ENCODE results near the gene PROK1. TPM values are rescaled to one million over a fixed set of nuclear protein-coding genes. Genes with fewer than 3 reads are reported as not detected.
"Not testable (repeated sequence)": the region's sequence is repeated elsewhere in the genome, so short reads cannot be mapped to it uniquely, and the experiment has no call there.

Gene PROK1
- total and polyA plus RNA-seq, 5 donors from 2014 or later: not detected

DNA sequence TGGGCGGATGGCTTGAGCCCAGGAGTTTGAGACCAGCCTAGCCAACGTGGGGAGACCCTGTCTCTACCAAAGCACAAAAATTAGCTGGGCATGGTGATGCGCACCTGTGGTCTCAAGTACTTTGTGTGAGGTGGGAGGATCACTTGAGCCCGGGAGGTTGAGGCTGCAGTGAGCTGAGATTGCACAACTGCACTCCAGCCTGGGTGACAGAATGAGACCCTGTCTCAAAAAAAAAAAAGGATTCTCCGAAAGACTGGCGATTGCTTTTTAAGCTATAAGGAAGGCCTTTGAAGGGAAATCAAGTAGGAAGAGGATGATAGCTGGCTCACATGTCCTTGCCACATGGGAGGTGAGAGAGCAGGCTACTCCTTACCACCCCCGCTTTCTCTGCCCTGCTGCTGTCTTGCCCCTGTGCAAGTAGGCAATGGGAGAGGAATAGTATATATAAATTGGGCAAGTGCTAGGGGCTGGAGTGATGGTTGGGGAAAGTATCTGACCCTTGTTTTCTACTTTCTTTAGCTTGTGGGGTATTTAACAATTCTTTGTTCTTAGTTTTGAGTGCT is 39.7 kb upstream of the PROK1 start:
- Histone ChIP-seq H3K27ac (ENCODE audit: insufficient read depth, low read length, poor library complexity, severe bottlenecking) (no peak overlapping the region), H3K36me3 (ENCODE audit: control insufficient read depth, insufficient read depth, low read length) (no peaks in the 10 kb centered on the region), H3K9me3 (ENCODE audit: control insufficient read depth in 2 of 2, low read length in 2 of 2) (no peaks in the 10 kb centered on the region), H3K4me1 (ENCODE audit: control insufficient read depth, insufficient read depth, low read length, poor library complexity, severe bottlenecking) (peaks cover 15% of the 10 kb centered on the region), H3K4me3 (ENCODE audit: low read depth, low read length) (no peak overlapping the region), H3K27me3 (ENCODE audit: control insufficient read depth, insufficient read depth, low read length) (no peaks in the 10 kb centered on the region)
- Mint-ChIP-seq H3K4me1 (peaks cover under 1 to 34% (median 21%) of the 10 kb centered on the region in 4 donors), H3K4me3 (peak overlapping the region in 1 of 4 donors; percentile 59), H3K27ac (no peak overlapping the region), H3K9me3 (peaks cover 0 to 2% (median 0%) of the 10 kb centered on the region in 7 donors), H3K27me3 (no peaks in the 10 kb centered on the region), H3K36me3 (peaks cover 6% of the 10 kb centered on the region)
- DNase-seq (no peak), ATAC-seq (ENCODE audit: low read depth in 2 of 2) (no peak)

DNA sequence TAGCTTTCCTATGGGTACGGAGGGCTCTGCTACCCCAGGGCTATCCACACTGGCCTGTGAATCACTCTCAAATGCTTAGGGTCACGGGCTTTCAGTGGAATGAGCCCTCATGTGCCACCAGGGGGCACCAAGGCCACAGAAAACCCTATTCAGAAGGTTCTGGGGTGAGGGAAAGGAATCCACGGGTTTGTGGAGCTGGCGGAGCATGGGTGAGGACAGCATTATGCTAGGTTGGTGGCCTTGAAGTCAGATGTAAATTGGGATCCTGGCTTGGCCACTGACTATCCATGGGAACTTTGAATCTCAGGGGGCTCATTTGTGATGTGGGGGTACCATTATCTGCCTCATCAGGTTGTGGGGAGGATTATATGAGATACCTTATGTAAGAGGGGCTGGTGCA is 38.4 kb upstream of the PROK1 start:
- Histone ChIP-seq H3K36me3 (ENCODE audit: control insufficient read depth, insufficient read depth, low read length) (no peaks in the 10 kb centered on the region), H3K4me1 (ENCODE audit: control insufficient read depth, insufficient read depth, low read length, poor library complexity, severe bottlenecking) (peaks cover 9% of the 10 kb centered on the region), H3K27ac (ENCODE audit: insufficient read depth, low read length, poor library complexity, severe bottlenecking) (no peak overlapping the region), H3K4me3 (ENCODE audit: low read depth, low read length) (no peak overlapping the region), H3K9me3 (ENCODE audit: control insufficient read depth in 2 of 2, low read length in 2 of 2) (no peaks in the 10 kb centered on the region), H3K27me3 (ENCODE audit: control insufficient read depth, insufficient read depth, low read length) (no peaks in the 10 kb centered on the region)
- H3K4me3 Mint-ChIP-seq: peak overlapping the region in 1 of 4 donors; percentile 13
- peak overlapping the region in 2 of 3 donors; percentile 31 to 70 for H3K27ac Mint-ChIP-seq
- H3K9me3 Mint-ChIP-seq: no peaks in the 10 kb centered on the region
- no peaks in the 10 kb centered on the region for H3K27me3 Mint-ChIP-seq
- peaks cover 0 to 23% (median 15%) of the 10 kb centered on the region in 4 donors for H3K4me1 Mint-ChIP-seq
- ATAC-seq (ENCODE audit: low read depth in 2 of 2) (peak; percentile 49 to 50), DNase-seq (peak; percentile 37 to 69 (median 54))
- peaks cover 3% of the 10 kb centered on the region for H3K36me3 Mint-ChIP-seq

DNA sequence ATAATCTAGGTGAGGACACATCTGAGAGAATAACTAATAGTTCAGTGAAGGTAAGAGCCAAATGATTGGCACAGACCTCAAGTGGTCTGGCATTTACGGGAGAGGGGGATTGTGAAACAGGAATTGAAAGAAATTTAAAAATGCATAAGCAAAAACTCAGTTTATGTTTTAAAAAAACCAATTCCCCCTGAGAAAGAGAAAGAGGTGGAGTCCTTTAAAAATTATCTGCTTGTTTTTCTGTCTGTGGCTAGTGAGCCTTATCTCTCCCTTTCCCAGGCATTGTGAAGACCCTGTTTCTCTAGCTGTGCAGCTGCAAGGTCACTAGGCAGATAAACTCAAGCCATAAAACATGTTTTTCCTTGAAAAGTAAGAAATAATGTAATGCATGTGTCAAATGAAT is 37.9 kb upstream of the PROK1 start:
- H3K4me3 Mint-ChIP-seq: peak overlapping the region in 1 of 4 donors; percentile 21
- DNase-seq; H3K36me3 ChIP-seq (ENCODE audit: control insufficient read depth, insufficient read depth, low read length); H3K9me3 ChIP-seq (ENCODE audit: control insufficient read depth in 2 of 2, low read length in 2 of 2); H3K27me3 Mint-ChIP-seq; ATAC-seq (ENCODE audit: low read depth in 2 of 2); H3K27me3 ChIP-seq (ENCODE audit: control insufficient read depth, insufficient read depth, low read length); H3K4me3 ChIP-seq (ENCODE audit: low read depth, low read length); H3K9me3 Mint-ChIP-seq; H3K4me1 ChIP-seq (ENCODE audit: control insufficient read depth, insufficient read depth, low read length, poor library complexity, severe bottlenecking); H3K36me3 Mint-ChIP-seq; H3K27ac ChIP-seq (ENCODE audit: insufficient read depth, low read length, poor library complexity, severe bottlenecking): not testable (repeated sequence)
- peaks cover 0 to 18% (median 12%) of the 10 kb centered on the region in 4 donors for H3K4me1 Mint-ChIP-seq
- peak overlapping the region in 1 of 3 donors; percentile 70 for H3K27ac Mint-ChIP-seq

DNA sequence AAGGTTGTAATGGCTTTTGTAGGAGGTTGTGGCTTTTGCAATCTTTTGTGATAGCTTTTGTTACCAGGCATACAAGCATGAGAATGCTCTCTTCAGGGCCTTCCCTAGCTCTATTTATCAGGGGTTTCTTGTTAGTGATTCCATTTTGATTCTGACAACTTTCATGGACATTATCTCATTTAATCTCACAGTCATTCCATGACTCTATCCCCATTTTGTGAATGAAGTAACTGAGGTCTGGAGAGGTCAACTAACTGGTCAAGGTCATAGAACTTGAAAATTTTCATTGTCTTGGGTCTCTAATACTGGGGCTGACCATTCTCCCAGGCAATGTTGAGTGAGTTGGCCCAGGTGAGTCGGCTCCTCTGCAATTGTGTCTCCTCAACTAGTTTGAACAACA is 32.2 kb upstream of the PROK1 start:
- Histone ChIP-seq H3K9me3 (ENCODE audit: control insufficient read depth in 2 of 2, low read length in 2 of 2) (no peaks in the 10 kb centered on the region), H3K27ac (ENCODE audit: insufficient read depth, low read length, poor library complexity, severe bottlenecking) (no peak overlapping the region), H3K36me3 (ENCODE audit: control insufficient read depth, insufficient read depth, low read length) (no peaks in the 10 kb centered on the region), H3K4me3 (ENCODE audit: low read depth, low read length) (no peak overlapping the region), H3K4me1 (ENCODE audit: control insufficient read depth, insufficient read depth, low read length, poor library complexity, severe bottlenecking) (no peaks in the 10 kb centered on the region), H3K27me3 (ENCODE audit: control insufficient read depth, insufficient read depth, low read length) (peaks cover 3% of the 10 kb centered on the region)
- no peak overlapping the region for H3K4me3 Mint-ChIP-seq
- no peaks in the 10 kb centered on the region for H3K9me3 Mint-ChIP-seq
- H3K27me3 Mint-ChIP-seq: no peaks in the 10 kb centered on the region
- H3K36me3 Mint-ChIP-seq: peaks cover 6% of the 10 kb centered on the region
- no peaks in the 10 kb centered on the region for H3K4me1 Mint-ChIP-seq
- ATAC-seq (ENCODE audit: low read depth in 2 of 2) (no peak), DNase-seq (no peak)
- H3K27ac Mint-ChIP-seq: no peak overlapping the region

DNA sequence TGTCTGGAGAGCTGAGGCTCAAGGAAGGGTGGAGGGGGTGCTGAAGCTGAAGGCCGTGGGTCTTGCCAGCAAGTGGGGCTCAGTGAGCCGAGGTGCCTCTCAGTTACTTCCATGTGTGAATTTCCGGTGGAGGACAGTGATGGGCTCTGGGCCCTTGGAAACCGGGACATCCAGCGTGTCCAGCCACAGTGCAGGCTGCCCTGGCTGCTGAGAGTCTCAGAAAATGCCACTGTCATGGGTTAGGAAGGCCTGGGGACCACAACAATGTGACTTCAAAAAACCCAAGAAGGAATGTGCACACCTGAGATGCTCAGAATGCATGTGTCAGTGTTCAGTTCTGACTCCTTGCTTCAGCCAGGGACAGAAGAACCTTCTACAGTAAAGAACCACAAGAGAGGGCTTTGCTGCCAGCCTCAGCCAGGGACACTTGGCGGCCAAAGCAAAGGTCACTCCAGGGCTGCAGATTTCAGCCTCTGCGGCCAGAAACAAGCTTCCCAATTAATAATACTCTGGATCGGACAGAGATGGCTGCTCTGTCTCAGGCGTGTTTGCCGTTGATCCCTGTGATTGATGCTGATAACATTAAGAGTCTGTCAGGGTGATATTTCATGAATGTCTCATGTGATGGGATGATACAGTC is 30.8 kb upstream of the PROK1 start:
- Histone ChIP-seq H3K4me1 (ENCODE audit: control insufficient read depth, insufficient read depth, low read length, poor library complexity, severe bottlenecking) (no peaks in the 10 kb centered on the region), H3K4me3 (ENCODE audit: low read depth, low read length) (no peak overlapping the region), H3K27ac (ENCODE audit: insufficient read depth, low read length, poor library complexity, severe bottlenecking) (no peak overlapping the region), H3K9me3 (ENCODE audit: control insufficient read depth in 2 of 2, low read length in 2 of 2) (no peaks in the 10 kb centered on the region), H3K27me3 (ENCODE audit: control insufficient read depth, insufficient read depth, low read length) (peaks cover 3% of the 10 kb centered on the region), H3K36me3 (ENCODE audit: control insufficient read depth, insufficient read depth, low read length) (no peaks in the 10 kb centered on the region)
- Mint-ChIP-seq H3K36me3 (peaks cover 6% of the 10 kb centered on the region), H3K4me1 (no peaks in the 10 kb centered on the region), H3K4me3 (no peak overlapping the region), H3K9me3 (no peaks in the 10 kb centered on the region), H3K27ac (peak overlapping the region in 1 of 3 donors; percentile 6), H3K27me3 (no peaks in the 10 kb centered on the region)
- ATAC-seq (ENCODE audit: low read depth in 2 of 2) (no peak), DNase-seq (no peak)

DNA sequence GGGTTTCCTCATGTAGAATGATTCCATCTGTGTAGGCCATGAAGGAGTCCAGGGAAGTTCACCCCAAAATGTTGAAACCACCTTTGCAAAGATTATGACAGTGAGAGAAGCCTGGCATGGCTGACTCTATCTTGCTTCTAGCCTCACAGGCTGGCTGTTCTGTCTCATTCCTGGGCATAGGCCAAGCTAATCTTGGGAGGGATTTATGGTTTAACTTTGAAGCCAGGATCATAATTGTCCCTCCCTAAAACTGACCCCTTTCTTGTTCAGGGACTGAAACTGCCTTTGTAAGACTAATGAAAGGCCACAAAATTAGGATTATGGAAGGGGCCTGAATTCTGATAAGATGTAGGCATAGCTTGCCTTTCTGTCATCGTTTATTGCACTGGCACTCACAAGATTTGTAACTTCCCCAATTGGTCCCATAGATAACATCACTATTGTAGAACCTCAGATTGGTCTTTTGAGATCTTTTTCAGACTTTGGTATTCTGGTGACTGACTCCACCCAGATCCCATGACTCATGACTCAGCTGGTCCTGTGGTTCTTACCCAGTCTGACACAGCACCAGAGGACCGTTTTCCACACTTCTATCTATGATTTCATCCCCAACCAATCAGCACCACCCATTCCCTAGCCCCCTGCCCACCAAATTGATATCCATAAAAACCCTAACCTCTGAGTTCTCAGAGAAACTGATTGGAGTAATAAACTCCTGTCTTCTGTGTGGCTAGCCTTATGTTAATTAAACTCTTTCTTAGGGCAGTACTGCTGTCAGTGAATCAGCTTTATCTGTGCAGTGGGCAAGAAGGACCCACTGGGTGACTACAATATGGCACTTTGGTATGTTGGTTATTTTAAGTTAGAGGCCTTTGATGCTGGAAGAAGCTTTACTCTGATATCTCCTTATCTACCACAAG is 29.8 kb upstream of the PROK1 start:
- H3K27ac ChIP-seq (ENCODE audit: insufficient read depth, low read length, poor library complexity, severe bottlenecking): no peak overlapping the region
- ATAC-seq (ENCODE audit: low read depth in 2 of 2) (peak in 1 of 2 donors; percentile 54), DNase-seq (peak in 1 of 3 donors; percentile 26)
- Mint-ChIP-seq H3K27ac (peak overlapping the region in 1 of 3 donors; percentile 6), H3K9me3 (peaks cover 0 to 1% (median 0%) of the 10 kb centered on the region in 7 donors), H3K4me3 (peak overlapping the region in 1 of 4 donors; percentile 40), H3K4me1 (no peaks in the 10 kb centered on the region), H3K36me3 (peaks cover 6% of the 10 kb centered on the region), H3K27me3 (no peaks in the 10 kb centered on the region)
- H3K27me3 ChIP-seq (ENCODE audit: control insufficient read depth, insufficient read depth, low read length): peaks cover 3% of the 10 kb centered on the region
- H3K4me1 ChIP-seq (ENCODE audit: control insufficient read depth, insufficient read depth, low read length, poor library complexity, severe bottlenecking): no peaks in the 10 kb centered on the region
- H3K9me3 ChIP-seq (ENCODE audit: control insufficient read depth in 2 of 2, low read length in 2 of 2): no peaks in the 10 kb centered on the region
- H3K36me3 ChIP-seq (ENCODE audit: control insufficient read depth, insufficient read depth, low read length): no peaks in the 10 kb centered on the region
- H3K4me3 ChIP-seq (ENCODE audit: low read depth, low read length): no peak overlapping the region

DNA sequence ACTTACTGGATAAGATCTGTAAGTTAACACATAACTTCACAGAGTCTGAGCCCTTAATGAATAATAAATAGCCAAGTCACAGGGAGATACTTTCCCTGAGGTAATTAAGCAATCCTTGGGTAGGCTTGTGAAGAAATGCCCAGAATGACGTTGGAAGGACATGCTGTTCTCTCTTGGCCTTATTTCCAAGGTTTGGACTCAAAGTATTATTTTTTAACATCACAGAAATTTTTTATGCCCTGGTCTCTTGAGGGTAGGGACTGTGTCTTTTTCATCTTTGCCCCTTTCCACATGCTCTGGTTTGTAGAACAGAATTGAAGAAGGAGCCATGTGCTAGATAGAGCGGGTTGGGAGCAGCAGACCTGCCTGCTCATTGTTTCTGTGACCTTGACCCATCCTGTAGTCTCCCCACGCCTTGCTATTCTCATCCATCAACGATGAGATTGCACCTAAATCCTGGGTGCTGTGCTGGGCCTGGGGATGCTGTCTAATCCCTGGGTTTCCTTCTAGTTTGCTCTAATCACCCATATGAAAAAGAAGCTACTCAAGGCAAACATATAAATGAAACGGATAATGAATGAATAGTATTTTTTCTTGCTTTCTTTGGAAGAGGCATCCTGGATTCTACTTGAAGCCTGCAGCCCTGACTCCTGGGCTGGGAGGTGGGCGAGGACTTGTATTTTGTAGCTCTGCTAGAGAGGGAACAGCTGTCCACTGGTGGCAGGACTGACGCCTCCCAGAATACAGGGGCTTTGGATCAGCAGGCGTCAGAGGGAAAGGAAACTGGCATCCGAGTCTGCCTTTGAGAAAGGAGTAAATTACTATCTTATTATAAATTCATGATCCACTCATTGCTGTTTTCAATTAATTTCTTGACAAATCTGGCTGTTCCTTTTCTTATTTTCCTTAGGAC is 26.0 kb upstream of the PROK1 start:
- no peaks in the 10 kb centered on the region for H3K9me3 ChIP-seq (ENCODE audit: control insufficient read depth in 2 of 2, low read length in 2 of 2)
- no peak overlapping the region for H3K4me3 ChIP-seq (ENCODE audit: low read depth, low read length)
- H3K36me3 Mint-ChIP-seq: no peaks in the 10 kb centered on the region
- no peaks in the 10 kb centered on the region for H3K36me3 ChIP-seq (ENCODE audit: control insufficient read depth, insufficient read depth, low read length)
- peaks cover 0 to 1% (median 0%) of the 10 kb centered on the region in 7 donors for H3K9me3 Mint-ChIP-seq
- no peaks in the 10 kb centered on the region for H3K4me1 Mint-ChIP-seq
- no peak for ATAC-seq (ENCODE audit: low read depth in 2 of 2)
- no peak overlapping the region for H3K4me3 Mint-ChIP-seq
- no peak overlapping the region for H3K27ac ChIP-seq (ENCODE audit: insufficient read depth, low read length, poor library complexity, severe bottlenecking)
- H3K27me3 Mint-ChIP-seq: peaks cover 5% of the 10 kb centered on the region
- H3K27me3 ChIP-seq (ENCODE audit: control insufficient read depth, insufficient read depth, low read length): peaks cover 4% of the 10 kb centered on the region
- DNase-seq: no peak
- H3K27ac Mint-ChIP-seq: no peak overlapping the region
- no peaks in the 10 kb centered on the region for H3K4me1 ChIP-seq (ENCODE audit: control insufficient read depth, insufficient read depth, low read length, poor library complexity, severe bottlenecking)
